Prostate gland (tissue), 2 donors: ENCODE measurements around the gene C18orf54. TPM values are rescaled to one million over a fixed set of nuclear protein-coding genes. Genes with fewer than 3 reads are reported as not detected.

ENCODE experiments used
- DNase-seq: peaks from one replicate; pipeline ENCODE4 v3.0.0-alpha.2; 2019; ENCODE audit warnings: low spot score
- H3K27ac ChIP-seq, 2 donors: fragments of 200-600 bp; sonication (generic); 2 replicates each; pipeline ENCODE4 v1.5.1; 2017 to 2019
- H3K27me3 ChIP-seq: fragments of 200-600 bp; sonication (generic); replicated peaks from 2 replicates; pipeline ENCODE4 v1.5.1; 2019; ENCODE audit not compliant: insufficient read depth
- H3K36me3 ChIP-seq, 2 donors: fragments of 200-600 bp; sonication (generic); 1 replicate in 1 of 2; 2 replicates in 1 of 2; pipeline versions ENCODE4 v1.5.1 to v1.8.1; 2017 to 2019
- H3K4me1 ChIP-seq: fragments of 200-600 bp; sonication (generic); replicated peaks from 2 replicates; pipeline ENCODE4 v1.5.1; 2019
- H3K4me3 ChIP-seq, 2 donors: fragments of 200-600 bp; sonication (generic); 2 replicates each; pipeline ENCODE4 v1.5.1; 2017 to 2019
- H3K9me3 ChIP-seq: fragments of 200-600 bp; sonication (generic); 2 replicates; pipeline ENCODE4 v1.5.1; 2017
- CTCF ChIP-seq, 4 experiments: fragments of 200-600 bp in 2 of 4; fragments of 450-650 bp in 2 of 4; sonication (generic) in 2 of 4; IDR thresholded peaks; 1 replicate in 3 of 4; 2 replicates in 1 of 4; pipeline ENCODE4 v1.5.1; 2016 to 2019; ENCODE audit warnings: antibody characterized with exemption in 4 of 4, mild to moderate bottlenecking in 2 of 4, moderate library complexity in 2 of 4
- POLR2A ChIP-seq: fragments of 450-650 bp; IDR thresholded peaks from one replicate; pipeline ENCODE4 v1.6.1; 2016; ENCODE audit warnings: antibody characterized with exemption, mild to moderate bottlenecking
- POLR2AphosphoS5 ChIP-seq: sonication (generic); formaldehyde crosslinking; IDR thresholded peaks from one replicate; pipeline ENCODE4 v1.6.1; 2017; ENCODE audit warnings: antibody characterized with exemption
- WGBS: methylation state at CpG from one replicate; pipeline ENCODE4 v1.1.5; 2018; 5-methylcytosine and 5-hydroxymethylcytosine counted together
- intact Hi-C: fragments of 100-400 bp; cut with DNase I; formaldehyde crosslinking; loops from one replicate; pipeline ENCODE4 v1.14.2; 2022
- small RNA-seq, 2 donors: library from RNA; depleted of rRNA; stranded (forward); fragments of <200 nt; gene quantifications; one replicate each; pipeline ENCODE3, GENCODE V24; 2016
- total RNA-seq, 2 donors: library from RNA; depleted of rRNA; stranded (reverse); fragments of >200 nt; gene quantifications; one replicate each; pipeline ENCODE4 v1.1.0, GENCODE V29; 2016

C18orf54 gene
- total RNA-seq, 2 donors from 2014 or later: 1.3 to 5.6 TPM

DNA sequence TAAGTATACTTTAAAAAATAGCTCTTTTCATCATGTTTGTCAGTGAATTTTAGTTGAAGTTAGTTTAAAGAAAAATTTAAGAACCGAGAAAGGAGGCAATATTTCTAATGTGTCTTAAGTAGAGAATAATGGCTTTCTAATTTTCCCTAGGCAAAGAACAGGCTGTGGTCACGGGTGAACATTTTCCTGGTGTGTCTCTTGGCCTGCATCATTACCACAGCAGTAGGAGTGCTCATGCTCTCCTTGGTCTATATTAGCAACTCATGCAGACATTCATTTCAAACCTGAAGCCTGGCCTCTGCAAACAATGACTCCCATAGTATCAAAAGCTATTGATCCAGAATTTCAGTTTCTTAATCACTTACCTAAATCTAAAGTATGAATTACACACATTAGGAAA lies 57.4 kb downstream of the C18orf54 start:
- intact Hi-C loops: no loop called here
- 93% methylated on average over 2 of the region's 2 CpGs for WGBS
- TF ChIP-seq CTCF (IDR thresholded peaks at IDR 0.05): no peak
- TF ChIP-seq POLR2AphosphoS5: no peak
- TF ChIP-seq POLR2A: no peak
- DNase-seq: no peak
- Histone ChIP-seq H3K27me3 (no peaks in the 10 kb centered on the region), H3K4me3 (no peak overlapping the region), H3K4me1 (no peaks in the 10 kb centered on the region), H3K36me3 (no peaks in the 10 kb centered on the region), H3K27ac (no peak overlapping the region), H3K9me3 (no peaks in the 10 kb centered on the region)

- no peak for DNase-seq
- no peaks in the 10 kb centered on the region for H3K4me1 ChIP-seq
- intact Hi-C loops: no loop called here
- no peak overlapping the region for H3K27ac ChIP-seq
- H3K36me3 ChIP-seq: no peaks in the 10 kb centered on the region
- no peaks in the 10 kb centered on the region for H3K9me3 ChIP-seq
- H3K4me3 ChIP-seq: no peak overlapping the region
- 17% methylated on average over 3 of the region's 3 CpGs for WGBS
- TF ChIP-seq POLR2AphosphoS5 (no peak), CTCF (IDR thresholded peaks at IDR 0.05) (no peak), POLR2A (no peak)
- no peaks in the 10 kb centered on the region for H3K27me3 ChIP-seq
These were observed 58.7 kb downstream of the C18orf54 start for GRCh38 chr18:54416436-54416835.

DNA sequence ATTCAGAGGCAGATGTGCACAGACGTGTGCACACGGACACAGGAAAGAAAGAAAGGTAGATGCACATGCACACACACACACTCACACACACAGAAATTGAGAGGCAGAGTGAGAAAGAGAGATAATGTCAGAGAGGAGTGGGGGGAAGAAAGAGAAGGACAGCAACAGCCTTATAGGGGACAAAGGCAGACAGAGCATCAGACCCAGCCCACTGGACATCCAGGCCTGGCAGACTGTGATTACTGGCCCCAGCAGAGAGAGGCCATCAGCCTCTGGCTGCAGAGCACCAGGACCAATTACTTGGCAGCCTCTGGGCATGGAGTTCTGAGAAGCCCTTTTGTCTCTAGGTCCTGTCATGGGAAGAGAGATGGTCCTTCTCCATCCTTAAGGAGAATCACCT lies 66.1 kb downstream of the C18orf54 start:
- Histone ChIP-seq H3K27me3 (no peaks in the 10 kb centered on the region), H3K4me3 (no peak overlapping the region), H3K9me3 (no peaks in the 10 kb centered on the region), H3K27ac (no peak overlapping the region), H3K36me3 (no peaks in the 10 kb centered on the region), H3K4me1 (no peaks in the 10 kb centered on the region)
- TF ChIP-seq CTCF (IDR thresholded peaks at IDR 0.05): no peak
- no peak for TF ChIP-seq POLR2A
- no peak for TF ChIP-seq POLR2AphosphoS5
- 72% methylated on average over 2 of the region's 2 CpGs for WGBS
- DNase-seq: no peak
- intact Hi-C loops: no loop called here

DNA sequence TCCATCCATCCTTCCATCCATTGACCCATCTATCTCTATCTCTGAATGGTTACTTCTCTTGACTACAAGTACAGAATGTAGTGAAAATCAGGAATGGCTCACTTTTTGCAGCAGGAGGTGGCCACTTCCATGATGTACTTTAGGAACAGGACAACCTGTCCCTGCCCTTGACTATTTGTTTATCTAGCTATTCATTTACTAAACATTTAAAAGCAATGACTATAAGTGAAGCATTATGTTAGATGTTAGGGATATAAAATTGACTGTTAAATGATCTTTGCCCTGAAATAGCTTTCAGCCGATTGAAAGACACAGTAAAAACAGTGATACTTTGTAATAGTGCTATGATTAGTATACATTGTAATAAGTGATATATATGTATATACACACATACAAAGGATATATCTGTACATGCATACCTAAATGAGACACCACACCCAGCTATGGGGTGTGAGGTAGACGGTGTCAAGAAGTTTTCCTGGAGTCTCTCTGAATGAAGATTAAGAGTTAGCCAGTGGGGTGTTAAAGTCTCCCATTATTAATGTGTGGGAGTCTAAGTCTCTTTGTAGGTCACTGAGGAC lies 68.5 kb downstream of the C18orf54 start:
- Histone ChIP-seq H3K9me3 (no peaks in the 10 kb centered on the region), H3K27me3 (no peaks in the 10 kb centered on the region), H3K27ac (no peak overlapping the region), H3K36me3 (no peaks in the 10 kb centered on the region), H3K4me1 (no peaks in the 10 kb centered on the region), H3K4me3 (no peak overlapping the region)
- 75% methylated on average over 2 of the region's 2 CpGs for WGBS
- no peak for DNase-seq
- intact Hi-C loops: no loop called here
- TF ChIP-seq CTCF (IDR thresholded peaks at IDR 0.05) (no peak), POLR2A (no peak)

Small RNA genes lying within 50 kb of the gene (small RNA-seq; reads per million reads assigned to genes)
- gene SNRPGP2: 0 reads per million in 2 donors

Other genes with a start within 250 kb of the C18orf54 start
- 10 to 100 TPM; 33.3 to 50.3 TPM for gene MBD2, start 133.2 kb upstream of the C18orf54 start, total RNA-seq
- 10 to 100 TPM; 43.9 to 51.9 TPM for gene POLI, start 88.4 kb upstream of the C18orf54 start, total RNA-seq
- gene STARD6, start within 50 bp of the C18orf54 start, total RNA-seq: not detected
- gene DYNAP, start 233.3 kb downstream of the C18orf54 start, total RNA-seq: not detected